Memory B cell (primary cell): ENCODE data around the gene WDR27.

ENCODE experiments used
- ATAC-seq: fragments of 150-1000 bp; cut with Tn5 transposase; 2 replicates; pipeline ENCODE4 v1.10.0; 2021; ENCODE audit warnings: low read depth, mild to moderate bottlenecking, moderate library complexity
- DNase-seq, 2 donors: peaks; one replicate each; pipeline ENCODE4 v3.0.0; 2022; ENCODE audit warnings: low spot score in 2 of 2
- H3K27ac Mint-ChIP-seq: one replicate; pipeline ENCODE4 v1.8.0; 2022; ENCODE audit warnings: mild to moderate bottlenecking, moderate library complexity, mixed read lengths
- H3K27me3 Mint-ChIP-seq: one replicate; pipeline ENCODE4 v1.8.0; 2022; ENCODE audit warnings: mixed read lengths
- H3K36me3 Mint-ChIP-seq: one replicate; pipeline ENCODE4 v1.8.0; 2022; ENCODE audit warnings: mild to moderate bottlenecking, mixed read lengths
- H3K4me1 Mint-ChIP-seq: one replicate; pipeline ENCODE4 v1.8.0; 2022; ENCODE audit warnings: mixed read lengths
- H3K4me3 Mint-ChIP-seq: one replicate; pipeline ENCODE4 v1.8.0; 2022; ENCODE audit warnings: mild to moderate bottlenecking, moderate library complexity, mixed read lengths
- H3K9me3 Mint-ChIP-seq: one replicate; pipeline ENCODE4 v1.8.0; 2022; ENCODE audit warnings: mixed read lengths

Gene WDR27

GRCh38 chr6:169421586-169422264 lies 280.1 kb downstream of the WDR27 start:
- Mint-ChIP-seq H3K36me3 (no peaks in the 10 kb centered on the region), H3K9me3 (no peaks in the 10 kb centered on the region), H3K4me3 (no peak overlapping the region), H3K4me1 (no peaks in the 10 kb centered on the region), H3K27me3 (peaks cover 2% of the 10 kb centered on the region), H3K27ac (no peak overlapping the region)
- ATAC-seq, result no peak
- DNase-seq, result no peak

- no peak for DNase-seq
- no peak overlapping the region for H3K4me3 Mint-ChIP-seq
- peaks cover 2% of the 10 kb centered on the region for H3K27me3 Mint-ChIP-seq
- peak overlapping the region; percentile 70 for H3K27ac Mint-ChIP-seq
- no peaks in the 10 kb centered on the region for H3K36me3 Mint-ChIP-seq
- no peaks in the 10 kb centered on the region for H3K4me1 Mint-ChIP-seq
- no peak for ATAC-seq
- H3K9me3 Mint-ChIP-seq, result no peaks in the 10 kb centered on the region
These were observed 280.8 kb downstream of the WDR27 start for GRCh38 chr6:169420912-169421543.

DNA sequence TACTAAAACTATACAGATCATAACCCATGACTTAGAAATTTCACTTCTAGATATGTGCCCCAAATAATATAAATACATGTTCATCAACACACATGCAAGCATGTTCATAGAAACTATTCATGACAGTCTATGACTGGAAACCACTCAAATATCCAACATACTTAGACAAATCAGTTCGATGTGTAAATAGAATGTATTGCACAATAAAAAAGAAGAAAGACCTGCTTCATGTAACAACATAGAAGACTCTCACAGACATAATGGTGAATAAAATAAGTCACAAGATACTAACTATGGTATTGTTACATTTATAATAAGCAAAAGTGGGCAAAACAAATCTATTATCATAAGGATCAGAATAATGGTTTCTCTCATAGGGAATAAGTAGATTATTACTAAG lies 284.7 kb downstream of the WDR27 start:
- DNase-seq, result no peak
- H3K4me1 Mint-ChIP-seq, result no peaks in the 10 kb centered on the region
- peaks cover 11% of the 10 kb centered on the region for H3K9me3 Mint-ChIP-seq
- no peak overlapping the region for H3K27ac Mint-ChIP-seq
- H3K27me3 Mint-ChIP-seq, result peaks cover 2% of the 10 kb centered on the region
- H3K4me3 Mint-ChIP-seq, result no peak overlapping the region
- ATAC-seq, result no peak
- no peaks in the 10 kb centered on the region for H3K36me3 Mint-ChIP-seq

- ATAC-seq (no peak), DNase-seq (no peak)
- Mint-ChIP-seq H3K4me3 (no peak overlapping the region), H3K36me3 (no peaks in the 10 kb centered on the region), H3K9me3 (peaks cover 11% of the 10 kb centered on the region), H3K4me1 (no peaks in the 10 kb centered on the region), H3K27ac (no peak overlapping the region), H3K27me3 (no peaks in the 10 kb centered on the region)
These were observed 285.6 kb downstream of the WDR27 start for GRCh38 chr6:169416249-169416648.

- DNase-seq, result no peak
- peaks cover 11% of the 10 kb centered on the region for H3K9me3 Mint-ChIP-seq
These were observed 286.6 kb downstream of the WDR27 start for GRCh38 chr6:169415179-169415578.

GRCh38 chr6:169411722-169412121 lies 290.1 kb downstream of the WDR27 start:
- Mint-ChIP-seq H3K27me3 (peaks cover 5% of the 10 kb centered on the region), H3K27ac (no peak overlapping the region), H3K4me1 (no peaks in the 10 kb centered on the region), H3K36me3 (no peaks in the 10 kb centered on the region), H3K4me3 (no peak overlapping the region), H3K9me3 (peaks cover 16% of the 10 kb centered on the region)
- DNase-seq (no peak), ATAC-seq (no peak)

More at GRCh38 chr6:169415179-169415578, 286.6 kb downstream of the WDR27 start:
- no peaks in the 10 kb centered on the region for H3K36me3 Mint-ChIP-seq
- no peak overlapping the region for H3K27ac Mint-ChIP-seq
- H3K27me3 Mint-ChIP-seq, result no peaks in the 10 kb centered on the region
- H3K4me3 Mint-ChIP-seq, result no peak overlapping the region
- no peak for ATAC-seq
- no peaks in the 10 kb centered on the region for H3K4me1 Mint-ChIP-seq

DNA sequence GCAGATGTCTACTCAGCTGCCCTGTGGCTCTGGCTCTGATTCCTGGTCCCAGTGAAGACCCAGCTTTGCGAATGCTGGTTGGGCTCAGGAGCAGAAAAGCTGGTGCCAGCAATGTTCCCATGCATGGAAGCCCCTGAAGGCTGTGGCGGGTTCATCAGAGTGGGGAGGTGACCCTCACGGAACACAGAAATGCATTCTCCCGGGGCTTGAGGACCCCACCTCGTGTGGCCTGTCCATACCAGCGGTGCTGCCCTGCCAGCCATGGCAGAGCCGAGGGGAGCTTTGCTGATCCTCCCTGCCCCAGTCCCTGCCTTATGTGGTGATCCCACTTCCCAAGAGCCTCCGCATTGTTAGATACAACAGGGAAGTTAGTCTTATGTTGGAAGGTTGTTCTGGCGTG lies 290.5 kb downstream of the WDR27 start:
- Mint-ChIP-seq H3K9me3 (peaks cover 16% of the 10 kb centered on the region), H3K27ac (no peak overlapping the region), H3K36me3 (no peaks in the 10 kb centered on the region), H3K4me3 (no peak overlapping the region), H3K27me3 (peaks cover 5% of the 10 kb centered on the region), H3K4me1 (no peaks in the 10 kb centered on the region)
- ATAC-seq (no peak), DNase-seq (no peak)

DNA sequence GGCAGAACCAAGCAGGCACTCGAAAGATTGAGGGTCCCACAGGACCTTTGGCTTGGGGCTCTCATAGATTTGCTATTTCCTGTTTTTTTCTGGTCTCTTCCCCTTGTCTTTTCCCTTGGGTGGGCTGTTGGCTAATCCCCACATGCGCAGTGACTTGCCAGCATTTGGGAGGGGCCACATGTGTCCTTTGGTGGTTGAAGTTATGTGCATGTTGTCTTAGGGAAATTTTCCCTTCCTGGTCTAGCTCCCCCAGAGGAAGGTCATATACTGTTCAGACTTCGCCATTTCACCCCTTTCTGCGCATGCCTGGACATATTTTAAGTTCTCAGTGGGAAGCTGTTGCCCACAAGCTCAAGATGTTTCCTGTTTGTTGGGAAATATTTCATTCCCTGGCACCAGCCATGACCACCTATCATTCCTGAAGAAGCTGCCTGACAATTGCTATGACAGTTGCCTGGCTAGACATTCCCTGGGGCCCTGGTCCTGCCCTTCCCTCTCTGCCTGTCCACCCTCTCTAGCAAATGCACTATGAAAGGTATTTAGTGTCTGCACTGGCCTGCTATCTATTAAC lies 292.0 kb downstream of the WDR27 start:
- ATAC-seq (no peak), DNase-seq (no peak)
- H3K9me3 Mint-ChIP-seq, result peaks cover 10% of the 10 kb centered on the region
- peaks cover 5% of the 10 kb centered on the region for H3K27me3 Mint-ChIP-seq
- no peak overlapping the region for H3K4me3 Mint-ChIP-seq
- H3K27ac Mint-ChIP-seq, result no peak overlapping the region
- H3K4me1 Mint-ChIP-seq, result no peaks in the 10 kb centered on the region
- no peaks in the 10 kb centered on the region for H3K36me3 Mint-ChIP-seq

GRCh38 chr6:169407325-169407724 lies 294.5 kb downstream of the WDR27 start:
- H3K27ac Mint-ChIP-seq, result no peak overlapping the region
- no peak for ATAC-seq
- H3K36me3 Mint-ChIP-seq, result no peaks in the 10 kb centered on the region
- H3K9me3 Mint-ChIP-seq, result peaks cover 5% of the 10 kb centered on the region
- peaks cover 5% of the 10 kb centered on the region for H3K27me3 Mint-ChIP-seq
- H3K4me1 Mint-ChIP-seq, result no peaks in the 10 kb centered on the region
- no peak overlapping the region for H3K4me3 Mint-ChIP-seq
- DNase-seq, result no peak
